Parathyroid adenoma (tissue), 2 donors: ENCODE data around the gene DCST1.

Source experiments
- H2AFZ ChIP-seq: fragments of 300-600 bp; sonication (generic); one replicate; pipeline ENCODE4 v1.7.0; 2017; ENCODE audit warnings: antibody characterized with exemption, mild to moderate bottlenecking
- H3K27ac ChIP-seq: fragments of 300-600 bp; sonication (generic); one replicate; pipeline ENCODE4 v1.7.0; 2017
- H3K27me3 ChIP-seq: fragments of 300-600 bp; sonication (generic); one replicate; pipeline ENCODE4 v1.7.0; 2017; ENCODE audit warnings: low read length; ENCODE audit not compliant: control insufficient read depth, insufficient read depth
- H3K36me3 ChIP-seq: fragments of 300-600 bp; sonication (generic); one replicate; pipeline ENCODE4 v1.7.0; 2017; ENCODE audit warnings: low read length; ENCODE audit not compliant: control insufficient read depth, insufficient read depth
- H3K4me1 ChIP-seq: fragments of 300-600 bp; sonication (generic); one replicate; pipeline ENCODE4 v1.7.0; 2017; ENCODE audit warnings: control low read depth
- H3K4me2 ChIP-seq: fragments of 300-600 bp; sonication (generic); one replicate; pipeline ENCODE4 v1.7.0; 2017; ENCODE audit warnings: low read length
- H3K4me3 ChIP-seq: fragments of 300-600 bp; sonication (generic); one replicate; pipeline ENCODE4 v1.7.0; 2017; ENCODE audit warnings: low read depth, low read length
- H3K79me2 ChIP-seq: fragments of 300-600 bp; sonication (generic); one replicate; pipeline ENCODE4 v1.7.0; 2017; ENCODE audit warnings: control low read depth
- H3K9ac ChIP-seq: fragments of 300-600 bp; sonication (generic); one replicate; pipeline ENCODE4 v1.7.0; 2017; ENCODE audit warnings: mild to moderate bottlenecking
- H3K9me3 ChIP-seq: fragments of 300-600 bp; sonication (generic); one replicate; pipeline ENCODE4 v1.7.0; 2017; ENCODE audit warnings: low read length; ENCODE audit not compliant: control insufficient read depth
- TF ChIP-seq, protein P1 (sequence below): fragments of 300-600 bp; sonication (generic); IDR thresholded peaks from one replicate; pipeline ENCODE4 v1.7.0; 2017; ENCODE audit warnings: antibody characterized with exemption, mild to moderate bottlenecking
- donor health status: primary hyperparathyroidism.

DCST1 gene

GRCh38 chr1:155024315-155024714 lies 9.3 kb upstream of the DCST1 start:
- Histone ChIP-seq H3K27ac (no peak overlapping the region), H3K36me3 (no peaks in the 10 kb centered on the region), H3K79me2 (no peaks in the 10 kb centered on the region), H3K4me2 (no peak overlapping the region), H3K9me3 (no peaks in the 10 kb centered on the region), H3K27me3 (no peaks in the 10 kb centered on the region), H3K9ac (no peak overlapping the region), H3K4me3 (no peak overlapping the region), H3K4me1 (no peaks in the 10 kb centered on the region), H2AFZ (no peak overlapping the region)
- TF ChIP-seq, protein P1, sequence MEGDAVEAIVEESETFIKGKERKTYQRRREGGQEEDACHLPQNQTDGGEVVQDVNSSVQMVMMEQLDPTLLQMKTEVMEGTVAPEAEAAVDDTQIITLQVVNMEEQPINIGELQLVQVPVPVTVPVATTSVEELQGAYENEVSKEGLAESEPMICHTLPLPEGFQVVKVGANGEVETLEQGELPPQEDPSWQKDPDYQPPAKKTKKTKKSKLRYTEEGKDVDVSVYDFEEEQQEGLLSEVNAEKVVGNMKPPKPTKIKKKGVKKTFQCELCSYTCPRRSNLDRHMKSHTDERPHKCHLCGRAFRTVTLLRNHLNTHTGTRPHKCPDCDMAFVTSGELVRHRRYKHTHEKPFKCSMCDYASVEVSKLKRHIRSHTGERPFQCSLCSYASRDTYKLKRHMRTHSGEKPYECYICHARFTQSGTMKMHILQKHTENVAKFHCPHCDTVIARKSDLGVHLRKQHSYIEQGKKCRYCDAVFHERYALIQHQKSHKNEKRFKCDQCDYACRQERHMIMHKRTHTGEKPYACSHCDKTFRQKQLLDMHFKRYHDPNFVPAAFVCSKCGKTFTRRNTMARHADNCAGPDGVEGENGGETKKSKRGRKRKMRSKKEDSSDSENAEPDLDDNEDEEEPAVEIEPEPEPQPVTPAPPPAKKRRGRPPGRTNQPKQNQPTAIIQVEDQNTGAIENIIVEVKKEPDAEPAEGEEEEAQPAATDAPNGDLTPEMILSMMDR, result no peak

DNA sequence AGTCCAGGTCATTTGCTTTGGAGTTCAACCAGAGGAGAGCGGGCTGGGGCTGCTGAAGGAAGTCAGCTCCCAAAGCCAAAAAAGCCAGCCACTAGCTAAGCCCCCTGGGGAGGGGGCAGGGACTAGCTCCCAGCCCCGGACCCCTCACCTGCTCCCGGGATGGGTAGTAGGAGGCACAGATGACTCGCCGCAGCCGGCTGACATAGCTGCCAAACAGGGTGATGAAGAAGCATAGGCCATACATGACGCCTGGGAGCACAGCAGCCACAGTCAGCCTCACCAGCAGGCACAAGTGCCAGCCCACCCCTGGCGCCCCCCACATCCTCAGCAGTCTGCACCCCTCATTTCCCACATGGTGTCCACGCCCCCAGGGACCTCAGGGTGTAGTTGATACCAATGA lies 7.5 kb upstream of the DCST1 start:
- Histone ChIP-seq H3K9ac (no peak overlapping the region), H2AFZ (no peak overlapping the region), H3K79me2 (no peaks in the 10 kb centered on the region), H3K4me3 (no peak overlapping the region), H3K4me2 (no peak overlapping the region), H3K9me3 (no peaks in the 10 kb centered on the region), H3K27me3 (no peaks in the 10 kb centered on the region), H3K27ac (no peak overlapping the region), H3K36me3 (no peaks in the 10 kb centered on the region), H3K4me1 (no peaks in the 10 kb centered on the region)
- TF ChIP-seq, protein P1, result no peak

DNA sequence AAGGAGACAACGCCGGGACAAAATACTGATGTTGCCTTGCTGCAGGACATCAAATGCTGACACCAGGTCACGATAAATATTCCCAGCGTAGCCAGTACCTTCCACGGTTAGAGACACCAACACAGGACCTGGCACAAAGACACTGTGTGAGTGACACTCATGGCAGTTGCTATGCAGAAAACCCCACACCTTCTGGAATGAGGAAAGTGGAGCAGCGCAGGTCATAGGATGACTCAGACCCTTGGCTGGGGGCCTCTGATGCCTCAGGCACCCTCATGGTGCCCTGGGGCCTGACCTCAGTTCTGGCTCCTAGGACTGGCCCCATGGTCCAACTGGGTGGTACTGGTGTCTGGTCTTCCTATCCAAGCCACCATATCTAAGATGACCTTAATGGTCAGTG lies 7.0 kb upstream of the DCST1 start:
- Histone ChIP-seq H3K36me3 (no peaks in the 10 kb centered on the region), H3K4me3 (no peak overlapping the region), H3K9ac (no peak overlapping the region), H3K4me1 (no peaks in the 10 kb centered on the region), H3K27me3 (no peaks in the 10 kb centered on the region), H3K79me2 (no peaks in the 10 kb centered on the region), H3K4me2 (no peak overlapping the region), H3K9me3 (no peaks in the 10 kb centered on the region), H3K27ac (no peak overlapping the region), H2AFZ (no peak overlapping the region)
- TF ChIP-seq, protein P1, result no peak

GRCh38 chr1:155029513-155030242 lies 3.9 kb upstream of the DCST1 start:
- Histone ChIP-seq H3K9ac (no peak overlapping the region), H3K36me3 (no peaks in the 10 kb centered on the region), H2AFZ (no peak overlapping the region), H3K27me3 (no peaks in the 10 kb centered on the region), H3K27ac (no peak overlapping the region), H3K79me2 (no peaks in the 10 kb centered on the region), H3K4me1 (no peaks in the 10 kb centered on the region), H3K4me3 (no peak overlapping the region), H3K4me2 (no peak overlapping the region), H3K9me3 (no peaks in the 10 kb centered on the region)
- TF ChIP-seq, protein P1, result no peak

DNA sequence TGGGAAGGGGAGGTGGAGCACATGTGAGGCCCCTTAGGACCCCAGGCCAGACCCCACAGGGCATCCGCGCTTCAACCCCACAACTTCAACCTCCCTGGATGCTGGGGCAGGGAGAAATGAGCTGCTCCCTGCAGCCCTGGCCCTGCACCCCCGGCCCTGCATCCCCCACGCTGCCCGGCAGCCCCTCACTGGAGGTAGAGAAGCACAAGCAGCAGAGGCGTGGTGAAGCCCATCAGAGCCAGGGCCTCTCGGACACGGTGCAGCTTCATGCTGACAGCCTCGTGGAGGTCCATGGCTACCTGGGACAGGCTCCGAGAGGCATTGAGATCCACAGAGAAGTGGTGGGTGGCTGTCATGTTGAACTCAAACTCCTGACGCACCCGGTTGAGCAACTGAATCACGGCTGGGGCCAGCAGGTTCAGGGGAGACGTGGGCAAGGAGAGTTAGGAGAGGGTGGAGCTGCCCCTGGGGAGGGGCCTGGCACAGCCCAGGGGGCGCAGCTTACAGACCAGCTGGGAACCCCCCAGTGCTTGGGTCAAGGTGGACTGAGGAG lies 3.3 kb upstream of the DCST1 start:
- Histone ChIP-seq H3K36me3 (no peaks in the 10 kb centered on the region), H3K9me3 (no peaks in the 10 kb centered on the region), H3K4me1 (no peaks in the 10 kb centered on the region), H3K4me3 (no peak overlapping the region), H3K27ac (no peak overlapping the region), H3K4me2 (no peak overlapping the region), H3K79me2 (no peaks in the 10 kb centered on the region), H3K27me3 (no peaks in the 10 kb centered on the region), H3K9ac (no peak overlapping the region), H2AFZ (no peak overlapping the region)
- TF ChIP-seq, protein P1, result no peak
